DMS53 treated with DMSO at 0.1 percent for 48 hours (cell line): ENCODE data around the gene BRSK2.

Source experiments
- DNase-seq: peaks from one replicate; lab custom pipeline; 2025; ENCODE audit not compliant: unreplicated experiment; lab: John Stamatoyannopoulos, UW

BRSK2 gene

DNA sequence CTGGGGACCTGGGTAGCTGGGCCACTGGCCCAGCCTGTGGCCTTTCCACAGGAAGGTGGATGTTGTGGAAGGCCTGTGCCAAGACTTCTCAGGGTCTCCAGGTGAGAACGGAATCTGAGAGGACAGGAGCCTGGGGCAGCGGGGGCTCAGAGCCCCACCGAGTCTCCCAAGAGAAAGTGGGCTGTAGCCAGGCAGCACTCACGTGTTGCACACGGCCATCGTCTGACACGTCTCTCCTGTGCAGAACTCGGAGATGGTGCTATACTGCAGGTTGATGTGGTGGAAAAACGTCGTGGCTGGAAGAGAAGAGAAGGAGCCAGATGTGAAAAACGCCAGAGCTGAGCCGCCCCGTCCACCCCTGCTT, 90.4 kb downstream of the BRSK2 start:
- DNase-seq: no peak

DNA sequence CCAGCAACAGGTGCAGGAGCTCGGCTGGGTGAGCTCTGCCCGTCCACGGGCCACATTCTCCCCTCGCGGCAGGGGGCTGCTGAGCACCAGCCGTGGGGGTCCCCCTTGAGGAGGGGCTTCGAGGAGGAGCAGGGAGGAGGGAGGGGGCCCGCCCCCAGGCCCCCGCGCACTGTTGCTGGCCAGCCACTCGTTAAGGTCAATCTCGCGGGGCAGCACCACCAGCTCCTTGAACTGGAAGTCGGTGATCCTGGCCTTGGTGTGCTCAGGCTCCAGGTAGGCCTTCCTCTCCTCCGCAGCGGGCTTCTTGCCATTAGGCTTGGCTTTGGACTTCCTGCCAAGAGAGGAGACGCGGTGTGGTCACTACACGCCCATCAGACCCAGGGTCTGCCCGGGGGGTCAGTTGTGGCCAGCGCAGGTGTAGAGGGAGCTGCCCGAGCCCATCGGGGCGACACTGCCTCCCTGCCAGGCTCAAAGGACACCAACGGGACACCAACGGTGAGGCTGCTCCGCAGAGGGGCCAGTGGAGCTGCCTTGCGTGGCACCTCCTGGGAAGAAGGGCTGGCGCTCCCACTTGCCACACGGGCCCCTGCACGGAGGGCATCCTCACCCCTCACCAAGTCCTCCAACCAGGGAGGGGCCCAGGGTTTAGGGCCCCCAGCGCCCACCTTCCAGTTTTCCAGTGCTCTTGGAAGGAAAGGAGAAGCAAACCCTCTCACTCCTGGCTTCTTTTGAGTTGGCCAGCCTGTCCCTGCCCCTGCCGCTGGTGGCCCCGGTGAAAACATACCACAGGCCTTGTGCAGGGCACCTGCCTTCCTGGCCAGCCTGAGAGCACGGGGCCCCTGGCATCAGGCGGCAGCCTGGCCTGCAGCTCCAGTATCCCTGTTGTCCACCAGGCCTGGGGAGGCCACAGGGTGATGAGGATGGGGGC, 91.1 kb downstream of the BRSK2 start:
- no peak for DNase-seq

DNA sequence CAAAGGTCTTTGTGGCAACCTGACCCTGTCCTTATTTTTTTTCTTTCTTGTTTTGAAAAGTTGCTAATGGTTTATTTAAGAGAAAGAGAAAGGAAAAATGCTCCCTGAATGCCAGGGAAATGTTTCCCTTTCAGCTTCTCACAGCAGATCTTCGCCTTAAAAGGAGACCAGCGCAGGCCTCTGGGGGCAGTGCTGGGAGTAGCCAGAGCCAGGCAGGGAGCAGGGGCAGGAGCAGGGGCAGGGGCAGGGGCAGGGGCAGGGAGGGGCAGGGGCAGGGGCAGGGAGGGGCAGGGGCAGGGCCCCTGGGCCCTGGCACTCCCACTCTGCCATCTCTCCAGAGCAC, 91.7 kb downstream of the BRSK2 start:
- no peak for DNase-seq

DNA sequence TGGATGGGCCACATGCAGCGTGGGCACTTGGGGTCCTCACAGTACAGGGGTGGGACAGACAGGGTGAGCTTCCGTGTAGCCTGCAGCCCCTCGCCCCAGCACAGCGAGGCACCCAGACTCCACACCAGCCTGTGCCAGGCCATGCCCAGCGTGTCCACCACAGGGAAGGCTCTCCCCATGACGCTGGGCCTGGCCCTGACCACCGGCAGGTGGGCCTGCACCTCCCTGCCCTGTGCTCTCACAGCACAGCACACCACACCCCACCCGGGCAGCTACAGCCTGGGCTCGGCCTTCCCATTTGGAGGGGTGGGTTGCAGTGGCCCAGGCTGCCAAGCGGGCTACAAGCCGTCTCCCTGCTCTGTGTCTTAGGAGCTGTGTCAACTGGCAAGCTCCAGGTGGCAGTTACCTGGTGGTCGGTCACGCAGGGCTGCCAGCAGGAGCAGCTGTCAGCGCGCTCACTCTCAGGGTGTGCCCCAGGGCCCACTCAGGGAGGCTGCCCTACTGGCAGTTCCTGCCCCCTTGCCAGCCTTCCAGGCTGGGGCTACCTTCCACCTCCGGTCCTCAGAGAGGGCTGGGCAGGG, 92.2 kb downstream of the BRSK2 start:
- DNase-seq: no peak

DNA sequence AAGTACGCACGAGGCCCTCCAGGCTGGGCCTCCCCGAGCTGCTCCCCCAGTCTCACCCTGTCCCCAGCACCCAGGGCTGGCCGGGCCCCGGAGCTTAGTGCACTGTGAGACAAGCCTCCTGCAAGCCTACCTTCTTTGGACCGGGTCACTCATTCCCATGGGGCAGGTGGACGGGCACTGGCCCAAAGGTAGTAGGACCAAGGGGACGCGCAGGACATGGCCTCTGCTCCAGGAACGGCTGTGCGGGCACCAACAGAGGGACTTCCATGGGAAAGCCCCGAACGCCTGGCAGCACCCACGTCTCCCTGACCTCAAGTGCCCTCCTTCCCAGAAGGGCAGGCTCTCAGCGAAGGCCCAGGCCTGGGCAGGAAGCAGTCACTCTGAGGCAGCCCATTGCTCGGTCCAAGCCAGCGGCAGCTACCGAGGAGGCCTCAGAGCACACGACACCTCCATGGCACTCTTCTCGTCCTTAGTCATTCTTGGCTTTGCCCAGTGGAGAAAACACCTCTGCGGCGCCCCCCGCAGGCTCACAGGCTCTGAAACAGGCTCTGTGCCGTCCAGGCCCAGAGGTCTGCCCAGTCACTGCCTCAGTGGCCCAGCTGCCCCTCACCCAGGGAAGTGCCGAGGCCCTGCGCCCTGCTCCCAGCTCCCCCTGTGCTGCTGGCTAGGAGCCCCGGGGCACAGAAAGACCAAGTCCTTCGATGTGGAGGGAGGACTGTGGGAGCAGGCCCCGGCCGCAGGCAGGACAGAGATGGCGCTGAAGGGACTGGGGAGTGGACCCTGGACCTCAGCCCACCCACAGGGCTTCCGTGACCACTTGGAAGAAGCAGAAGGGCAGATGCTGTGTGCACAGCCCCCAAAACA, 93.1 kb downstream of the BRSK2 start:
- DNase-seq: no peak

DNA sequence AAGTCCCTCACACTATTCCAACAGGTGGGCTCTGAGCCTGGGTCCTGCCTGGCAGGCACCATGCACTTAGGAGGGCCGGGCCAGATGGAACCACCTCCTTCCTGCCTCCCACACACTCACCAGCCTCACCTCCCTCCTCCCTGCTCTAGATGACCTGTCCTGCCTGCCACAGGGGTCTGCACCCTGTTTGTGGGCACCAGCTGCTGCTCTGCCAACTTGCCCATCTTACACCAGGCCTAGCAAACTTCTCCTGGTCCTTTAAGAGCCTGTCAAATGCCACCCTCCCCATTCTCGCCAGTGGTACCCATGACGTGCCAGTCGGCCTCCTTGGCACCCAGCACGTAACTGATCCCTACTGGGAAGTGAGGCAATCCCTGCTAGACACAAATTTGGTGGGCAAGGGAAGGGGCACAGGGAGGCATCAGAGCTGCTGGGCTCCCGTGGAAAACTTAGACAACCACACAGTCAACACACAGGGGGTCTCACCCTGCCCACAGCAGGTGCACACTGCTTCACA, 93.8 kb downstream of the BRSK2 start:
- no peak for DNase-seq

DNA sequence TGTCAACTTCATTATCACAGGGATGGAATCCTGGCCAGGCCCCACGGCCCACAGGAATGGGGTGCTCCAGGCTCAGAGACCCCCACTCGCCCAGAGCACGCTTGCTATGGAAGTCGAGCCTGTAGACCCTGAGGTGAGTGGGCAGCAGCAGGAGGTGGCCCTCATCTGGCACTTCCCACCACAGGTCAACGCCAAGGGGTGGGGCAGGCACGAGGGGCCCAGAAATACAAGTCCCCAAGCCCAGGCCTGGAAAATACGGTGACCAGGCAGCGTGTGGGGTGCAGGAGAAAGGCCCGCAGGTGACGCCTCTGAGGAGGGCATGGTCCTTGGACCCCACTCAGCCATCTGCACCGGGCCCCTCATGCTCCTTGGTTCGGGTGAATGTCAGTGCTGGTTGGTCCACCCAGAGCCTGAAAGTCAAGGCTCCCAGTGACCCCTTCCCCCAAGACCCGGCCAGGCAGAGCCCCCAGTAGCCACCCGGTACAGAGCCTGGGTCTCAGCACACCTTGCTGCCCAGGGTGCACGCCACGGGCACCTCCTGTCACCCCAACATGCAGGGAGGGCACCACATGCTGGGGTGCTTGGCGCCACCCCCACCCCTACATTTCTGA, 94.4 kb downstream of the BRSK2 start:
- no peak for DNase-seq

DNA sequence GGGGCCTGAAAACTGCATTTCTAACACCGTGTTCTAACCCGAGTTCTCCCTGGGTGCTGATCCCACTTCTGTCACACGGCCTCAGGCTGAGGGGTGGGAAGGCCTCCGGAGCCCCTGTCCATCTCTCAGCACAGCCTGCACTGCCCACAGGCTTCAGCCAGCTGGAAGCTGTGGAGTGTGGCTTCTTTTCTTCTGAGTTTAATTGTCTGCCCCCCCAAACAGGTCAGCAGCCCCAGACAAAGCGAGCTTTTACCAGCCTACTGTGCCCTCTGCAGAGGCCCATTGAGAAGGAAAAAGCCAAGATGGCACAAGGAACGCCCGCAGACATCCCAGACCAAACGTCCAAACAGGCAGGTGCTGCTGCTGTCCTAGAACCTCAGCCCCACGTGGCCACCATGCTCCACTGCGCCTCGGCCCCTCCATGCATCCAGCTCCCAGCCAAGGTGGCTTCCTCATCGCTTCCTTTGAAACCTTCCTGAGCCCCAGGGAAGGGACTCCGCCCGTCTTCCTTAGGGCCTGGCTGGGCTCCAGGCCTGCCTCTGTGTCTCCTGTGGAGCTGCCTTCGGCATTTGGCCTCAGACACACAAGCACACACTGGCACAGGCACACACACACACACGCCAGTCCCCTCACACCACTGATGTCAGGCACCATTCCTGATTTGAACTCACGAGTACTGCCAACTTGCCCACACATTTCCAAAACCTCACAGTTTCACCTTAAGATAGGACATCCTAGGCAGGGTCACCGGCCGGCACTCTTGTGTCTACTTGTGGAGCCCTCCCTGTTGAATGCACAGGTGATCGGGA, 95.2 kb downstream of the BRSK2 start:
- DNase-seq: no peak

DNA sequence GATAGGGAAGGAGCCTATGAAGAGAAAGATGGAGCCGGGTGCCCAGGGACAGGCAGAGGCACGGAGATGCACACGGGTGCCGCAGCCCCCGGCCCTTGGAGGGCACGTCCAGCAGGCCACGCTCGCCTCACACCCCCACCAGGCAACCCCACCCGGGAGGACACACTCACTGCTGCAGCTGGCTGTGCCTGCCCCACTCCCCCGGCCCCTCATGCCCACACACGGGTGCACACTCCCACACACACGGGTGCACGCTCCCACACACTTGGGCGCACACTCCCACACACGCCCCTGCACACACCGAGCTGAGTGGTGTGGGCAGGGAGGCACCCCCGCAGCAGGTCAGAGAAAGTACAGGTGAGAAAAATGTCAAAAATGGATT, 95.8 kb downstream of the BRSK2 start:
- no peak for DNase-seq

DNA sequence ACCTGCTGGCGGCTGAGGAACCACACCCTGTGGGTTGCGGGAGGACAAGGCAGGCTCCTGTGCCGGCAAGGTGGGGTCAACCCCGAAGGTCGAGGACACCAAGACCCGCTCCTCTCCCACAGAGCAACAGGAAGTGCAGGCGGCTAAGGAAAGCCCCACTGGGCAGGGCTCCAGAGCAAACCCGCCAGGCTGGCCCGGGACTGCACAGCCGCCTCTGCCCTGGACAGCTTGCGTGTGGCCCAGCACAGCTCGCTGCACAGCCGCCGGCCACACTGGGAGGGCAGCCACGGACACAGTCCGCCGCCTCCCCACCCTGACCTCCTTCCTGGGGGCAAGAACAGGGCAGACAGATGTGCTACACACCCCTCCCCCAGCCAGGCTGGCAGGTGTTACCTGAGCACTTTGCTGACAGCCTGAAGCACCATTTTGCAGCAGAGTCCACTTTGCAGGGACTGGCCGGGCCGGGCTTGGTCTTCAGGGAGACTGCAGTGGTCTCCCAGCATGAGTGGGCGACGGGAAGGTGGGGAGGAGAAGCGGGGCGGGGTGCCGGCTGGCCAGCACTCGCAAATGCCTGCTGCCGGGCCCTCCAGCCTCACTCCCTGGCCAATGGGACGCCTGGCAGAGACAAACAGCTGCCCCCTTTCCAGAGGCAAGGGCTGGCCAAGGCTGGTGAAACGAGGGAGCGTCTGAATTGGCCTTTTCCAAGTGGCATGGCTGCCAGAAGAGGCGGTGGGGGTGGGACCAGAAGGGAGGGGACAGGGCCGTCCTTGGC, 96.5 kb downstream of the BRSK2 start, which contains the start of gene MOB2:
TSS of gene MOB2 (minus strand) at position 726 of the 772 bp plus-strand sequence. CDS start at position 503, 223 bp downstream.
- DNase-seq: peak; percentile 55

DNA sequence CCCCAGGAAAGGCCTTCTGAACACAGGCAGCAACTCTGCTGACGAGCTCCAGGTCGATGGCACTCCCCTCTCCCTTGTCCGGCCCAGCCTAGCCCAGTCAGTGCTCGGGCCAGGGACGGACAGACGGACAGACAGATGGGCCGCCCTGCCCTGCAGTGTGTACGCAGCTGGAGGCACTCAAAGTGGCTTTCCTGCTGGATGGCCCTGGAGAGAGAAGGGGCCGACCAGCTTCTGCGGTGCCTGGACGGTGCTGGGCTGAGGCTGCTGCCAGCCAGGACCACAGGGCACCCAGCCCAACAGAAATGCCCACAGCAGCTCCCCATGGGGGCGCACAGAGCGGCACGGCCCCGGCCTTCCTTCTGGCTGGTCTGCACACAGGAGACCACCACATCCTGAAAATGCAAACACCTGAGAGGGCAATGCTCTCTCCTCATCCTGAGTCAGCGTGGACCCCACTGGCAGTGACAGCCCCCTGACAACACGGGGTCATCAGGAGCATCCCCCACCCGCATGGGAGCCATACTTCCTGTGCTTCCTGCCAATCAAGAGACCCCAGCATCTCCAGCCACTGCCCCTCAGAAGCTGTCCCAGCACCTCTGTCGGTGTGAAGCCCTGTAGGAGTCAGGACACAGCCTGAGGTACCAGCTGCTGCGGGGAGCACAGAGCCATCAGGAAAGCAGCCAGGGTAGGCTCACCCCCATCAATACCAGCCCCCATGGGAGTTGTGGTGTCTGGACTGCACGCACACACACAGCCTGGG, 97.5 kb downstream of the BRSK2 start:
- peak; percentile 45 for DNase-seq

DNA sequence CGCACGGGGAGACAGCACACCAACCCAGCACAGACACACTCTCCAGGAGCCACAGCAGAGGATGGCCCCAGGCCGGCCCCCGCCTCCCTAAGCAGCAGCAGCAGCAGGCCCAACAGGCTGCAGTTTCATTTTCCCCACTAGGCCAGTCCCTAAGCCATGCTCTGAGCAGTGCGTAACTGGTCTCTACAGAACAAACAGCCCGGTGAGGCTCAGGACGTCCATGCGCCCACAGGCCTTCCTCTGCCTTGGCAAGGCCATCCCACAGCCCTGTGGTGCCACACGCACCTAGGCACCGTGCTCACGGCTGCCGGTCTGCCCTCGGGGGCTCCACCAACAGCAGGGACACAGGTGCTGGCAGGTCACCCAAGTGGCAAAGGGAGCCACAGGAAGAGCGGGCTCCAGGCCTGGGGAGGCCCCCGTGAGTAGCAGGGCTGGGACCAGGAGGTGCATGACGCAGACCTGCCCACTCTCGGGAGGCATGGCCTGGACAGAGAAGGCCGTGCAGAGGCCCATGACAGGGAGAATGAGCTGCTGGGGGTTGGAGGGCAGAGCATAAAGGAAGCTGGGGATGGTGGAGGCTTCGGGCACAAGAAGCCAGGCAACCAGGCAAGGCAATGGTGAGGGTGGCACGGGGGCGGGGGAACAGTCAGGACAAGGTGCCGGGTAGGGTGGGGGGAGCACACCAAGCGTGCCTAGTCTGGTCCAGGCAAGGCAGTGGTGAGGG, 98.3 kb downstream of the BRSK2 start:
- DNase-seq: no peak

DNA sequence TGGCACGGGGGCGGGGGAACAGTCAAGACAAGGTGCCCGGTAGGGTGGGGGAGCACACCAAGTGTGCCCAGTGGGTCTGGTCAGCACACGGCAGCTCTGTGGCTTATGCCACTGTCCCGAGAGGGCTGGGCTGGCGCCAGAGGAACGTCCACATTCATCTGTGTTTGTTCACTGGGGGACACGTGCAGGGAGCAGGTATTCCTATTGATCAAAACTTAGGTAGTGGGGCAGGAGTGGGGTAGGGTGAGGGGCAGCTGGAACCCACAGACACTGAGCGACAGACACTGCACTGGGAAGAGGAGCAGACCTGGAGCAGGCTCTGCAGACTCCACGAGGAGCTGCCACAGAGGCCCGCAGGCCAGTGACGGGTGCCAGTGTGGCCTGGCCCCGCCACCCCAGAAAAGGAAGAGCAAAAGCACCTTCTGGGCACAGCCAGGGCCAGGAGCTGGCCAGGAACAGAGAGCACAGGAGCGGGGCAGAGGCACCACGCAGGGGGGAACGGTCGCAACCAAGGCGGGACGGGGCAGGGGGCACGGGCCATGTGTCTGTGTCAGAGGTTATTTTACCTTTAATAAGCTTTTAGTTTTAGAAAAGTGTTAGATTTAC, 98.9 kb downstream of the BRSK2 start:
- no peak for DNase-seq

DNA sequence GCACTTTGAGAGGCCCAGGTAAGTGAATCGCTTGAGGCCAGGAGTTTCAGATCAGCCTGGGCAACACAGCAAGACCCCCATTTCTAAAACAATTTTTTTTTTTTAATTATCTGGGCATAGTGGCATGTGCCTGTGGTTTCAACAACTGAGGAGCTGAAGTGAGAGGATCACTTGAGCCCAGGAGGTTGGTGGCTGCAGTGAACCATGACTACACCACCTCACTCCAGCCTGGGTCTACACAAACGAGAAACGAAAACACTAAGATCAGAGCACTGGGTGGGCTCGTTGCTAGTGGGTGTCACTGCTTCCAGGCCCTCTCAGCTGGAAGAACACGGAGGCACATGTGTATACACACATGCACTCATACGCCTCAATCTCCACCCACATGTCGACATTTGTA, 100.9 kb downstream of the BRSK2 start:
- no peak for DNase-seq

DNA sequence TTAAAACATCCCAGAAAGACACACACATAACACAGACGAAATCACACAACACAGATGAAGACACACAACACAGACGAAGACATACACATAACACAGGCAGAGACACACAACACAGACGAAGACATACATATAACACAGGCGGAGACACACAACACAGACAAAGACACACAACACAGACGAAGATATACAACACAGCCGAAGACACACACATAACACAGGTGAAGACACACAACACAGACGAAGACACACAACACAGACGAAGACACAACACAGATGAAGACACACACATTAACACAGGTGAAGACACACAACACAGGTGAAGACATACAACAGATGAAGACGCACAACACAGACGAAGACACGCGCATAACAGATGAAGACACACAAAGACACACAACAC, 101.6 kb downstream of the BRSK2 start:
- no peak for DNase-seq

DNA sequence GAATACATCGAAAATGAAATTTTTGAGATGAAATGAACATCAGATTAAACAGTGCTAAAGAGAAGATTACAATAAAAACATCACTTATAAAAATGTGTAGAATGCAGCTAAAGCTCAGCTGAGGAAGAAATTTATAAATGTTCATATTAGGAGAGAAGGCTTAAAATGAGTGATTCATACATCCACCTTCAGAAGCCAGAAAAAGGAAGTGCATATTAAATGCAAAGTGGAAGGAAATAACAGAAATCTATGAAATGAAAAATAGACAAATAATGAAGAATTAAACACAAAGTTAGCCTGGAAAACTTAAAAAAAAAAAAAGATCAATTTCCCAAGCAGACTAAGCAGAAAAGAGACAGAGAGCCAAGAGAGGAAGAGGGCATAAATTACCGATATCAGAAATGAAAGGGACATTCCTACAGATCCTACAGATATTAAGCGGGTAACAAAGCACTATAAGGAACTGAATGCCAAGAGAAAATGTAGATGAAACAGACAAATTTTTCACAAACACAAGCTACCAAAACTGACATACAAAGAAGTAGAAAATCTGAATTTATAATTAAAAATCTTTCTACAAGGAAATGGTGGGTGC, 104.0 kb downstream of the BRSK2 start:
- DNase-seq: no peak

DNA sequence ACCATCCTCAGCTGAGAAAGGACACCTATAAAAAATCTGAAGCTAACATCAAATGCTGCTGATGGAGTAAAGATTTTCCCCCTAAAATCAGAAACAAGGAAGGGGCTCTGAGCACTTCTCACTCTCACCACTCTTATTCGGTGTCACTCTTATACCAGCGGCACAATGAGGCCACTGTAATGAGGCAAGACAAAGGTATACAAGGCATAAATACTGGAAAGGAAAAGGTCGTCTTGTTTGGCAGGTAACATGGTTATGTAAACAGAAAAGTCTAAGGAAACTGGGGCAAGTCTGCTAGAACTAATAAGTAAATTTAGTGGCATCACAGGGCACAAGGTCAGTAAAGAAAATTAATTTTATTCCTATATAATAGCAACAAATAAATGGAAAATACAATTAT, 104.9 kb downstream of the BRSK2 start:
- peak; percentile 27 for DNase-seq
